Neural cell (in vitro differentiated cells): Measurements from ENCODE around the gene ALDH3A2. TPM values are rescaled to one million over a fixed set of nuclear protein-coding genes. Genes with fewer than 3 reads are reported as not detected.

Source experiments
- H2AFZ ChIP-seq: fragments of 200-600, 300-800 bp; sonication (generic), shearing (Covaris generic); 2 replicates; pipeline ENCODE4 v1.6.0; 2014; ENCODE audit warnings: low read depth, mild to moderate bottlenecking, antibody characterized with exemption, low read length, moderate library complexity
- H3F3A ChIP-seq: fragments of 200-600 bp; shearing (Covaris generic); 2 replicates; pipeline ENCODE4 v1.6.1; 2016; ENCODE audit warnings: mild to moderate bottlenecking, moderate library complexity, mixed read lengths, antibody characterized with exemption, low read length; ENCODE audit not compliant: insufficient read depth, poor library complexity, severe bottlenecking
- H3K27ac ChIP-seq: fragments of 200-600, 300-800 bp; sonication (generic), shearing (Covaris generic); 2 replicates; pipeline ENCODE4 v1.5.1; 2014; ENCODE audit warnings: mild to moderate bottlenecking, low read length, moderate library complexity
- H3K27me3 ChIP-seq: fragments of 300-800, 200-600 bp; sonication (generic), shearing (Covaris generic); 2 replicates; pipeline ENCODE4 v1.6.0; 2014; ENCODE audit warnings: mild to moderate bottlenecking, low read depth, low read length, moderate library complexity; ENCODE audit not compliant: insufficient read depth
- H3K36me3 ChIP-seq: fragments of 300-800, 200-600 bp; sonication (generic), shearing (Covaris generic); 2 replicates; pipeline ENCODE4 v1.5.1; 2014; ENCODE audit warnings: mild to moderate bottlenecking, antibody characterized with exemption, low read length, moderate library complexity; ENCODE audit not compliant: insufficient read depth
- H3K4me2 ChIP-seq: fragments of 300-800, 200-600 bp; sonication (generic), shearing (Covaris generic); 2 replicates; pipeline ENCODE4 v1.6.0; 2014; ENCODE audit warnings: mild to moderate bottlenecking, low read length
- H3K4me3 ChIP-seq: fragments of 300-800, 200-600 bp; sonication (generic), shearing (Covaris generic); 2 replicates; pipeline ENCODE4 v1.5.1; 2014; ENCODE audit warnings: mild to moderate bottlenecking, low read length, moderate library complexity
- H3K79me2 ChIP-seq: fragments of 200-600 bp; shearing (Covaris generic); replicated peaks from 2 replicates; pipeline ENCODE4 v1.6.0; 2014; ENCODE audit warnings: mild to moderate bottlenecking, low read length, moderate library complexity; ENCODE audit not compliant: insufficient read depth
- H3K9ac ChIP-seq: fragments of 300-800, 200-600 bp; sonication (generic), shearing (Covaris generic); 2 replicates; pipeline ENCODE4 v1.6.1; 2016; ENCODE audit warnings: mild to moderate bottlenecking, low read length, mixed read lengths
- H3K9me2 ChIP-seq: fragments of 200-600 bp; shearing (Covaris generic); 2 replicates; pipeline ENCODE4 v1.6.1; 2016; ENCODE audit warnings: mild to moderate bottlenecking, low read length, mixed read lengths; ENCODE audit not compliant: insufficient read depth
- H3K9me3 ChIP-seq: fragments of 200-600, 300-800 bp; sonication (generic), shearing (Covaris generic); 2 replicates; pipeline ENCODE4 v1.6.1; 2016; ENCODE audit warnings: mild to moderate bottlenecking, mixed run types, low read length, moderate library complexity, mixed read lengths
- H4K20me1 ChIP-seq: fragments of 200-600 bp; shearing (Covaris generic); 2 replicates; pipeline ENCODE4 v1.6.1; 2016; ENCODE audit warnings: mild to moderate bottlenecking, mixed run types; ENCODE audit not compliant: insufficient read depth
- CTCF ChIP-seq: fragments of 450-650 bp; IDR thresholded peaks from 2 replicates; pipeline ENCODE4 v1.5.1; 2014; ENCODE audit warnings: antibody characterized with exemption, mild to moderate bottlenecking, moderate library complexity; ENCODE audit not compliant: poor library complexity, severe bottlenecking
- EP300 ChIP-seq: fragments of 450-650 bp; conservative IDR thresholded peaks from 2 replicates; pipeline ENCODE4 v1.6.1; 2014; ENCODE audit warnings: antibody characterized with exemption, mild to moderate bottlenecking, moderate library complexity; ENCODE audit not compliant: poor library complexity, severe bottlenecking
- EZH2 ChIP-seq: fragments of 200-600, 300-800 bp; shearing (Covaris generic), sonication (generic); IDR thresholded peaks from 2 replicates; pipeline ENCODE4 v1.6.1; 2014; ENCODE audit warnings: antibody characterized with exemption, low read length, borderline replicate concordance, mild to moderate bottlenecking; ENCODE audit not compliant: insufficient read depth, poor library complexity, severe bottlenecking
- MXI1 ChIP-seq: fragments of 450-650 bp; conservative IDR thresholded peaks from 2 replicates; pipeline ENCODE4 v1.6.1; 2014; ENCODE audit warnings: antibody characterized with exemption, mild to moderate bottlenecking; ENCODE audit not compliant: poor library complexity, severe bottlenecking
- POLR2AphosphoS5 ChIP-seq: IDR thresholded peaks from 2 replicates; pipeline ENCODE4 v1.6.1; 2012
- RAD21 ChIP-seq: fragments of 450-650 bp; conservative IDR thresholded peaks from 2 replicates; pipeline ENCODE4 v1.6.1; 2014; ENCODE audit warnings: antibody characterized with exemption, mild to moderate bottlenecking, moderate library complexity
- REST ChIP-seq: IDR thresholded peaks from 2 replicates; pipeline ENCODE4 v1.6.1; 2012; ENCODE audit warnings: borderline replicate concordance
- SMC3 ChIP-seq: fragments of 450-650 bp; conservative IDR thresholded peaks from 2 replicates; pipeline ENCODE4 v1.6.1; 2014; ENCODE audit warnings: antibody characterized with exemption, mild to moderate bottlenecking, moderate library complexity; ENCODE audit not compliant: poor library complexity
- TAF1 ChIP-seq: IDR thresholded peaks from 2 replicates; pipeline ENCODE4 v1.6.1; 2012; ENCODE audit warnings: low read depth
- polyA plus RNA-seq: library from polyadenylated mRNA; depleted of rRNA; stranded (reverse); fragments of >200 nt; gene quantifications from 2 replicates; pipeline ENCODE4 v1.2.3, GENCODE V29; 2014

ALDH3A2 gene
- polyA plus RNA-seq, 1 donor from 2014 or later = 51.2 TPM

GRCh38 chr17:19705201-19705600 is 56.6 kb downstream of the ALDH3A2 start:
- Histone ChIP-seq H3K27ac (no peak overlapping the region), H3K79me2 (no peaks in the 10 kb centered on the region)
- TF ChIP-seq MXI1 = no peak
- TF ChIP-seq RAD21 = no peak
- no peak for TF ChIP-seq EP300
- TF ChIP-seq EZH2 = no peak
- no peak for TF ChIP-seq POLR2AphosphoS5
- TF ChIP-seq TAF1 = no peak
- no peak for TF ChIP-seq REST
- TF ChIP-seq CTCF = no peak
- no peak for TF ChIP-seq SMC3

GRCh38 chr17:19705771-19706770 is 57.5 kb downstream of the ALDH3A2 start:
- H3K27ac ChIP-seq = no peak overlapping the region
- no peaks in the 10 kb centered on the region for H3K9me3 ChIP-seq
- no peak overlapping the region for H2AFZ ChIP-seq
- H3K79me2 ChIP-seq = no peaks in the 10 kb centered on the region
- no peak overlapping the region for H3K4me2 ChIP-seq
- H3F3A ChIP-seq = no peaks in the 10 kb centered on the region
- no peak overlapping the region for H3K4me3 ChIP-seq
- TF ChIP-seq POLR2AphosphoS5 (no peak), EZH2 (no peak), EP300 (no peak), MXI1 (no peak), CTCF (no peak), TAF1 (no peak)
- no peaks in the 10 kb centered on the region for H3K27me3 ChIP-seq
- no peaks in the 10 kb centered on the region for H3K36me3 ChIP-seq
- H3K9ac ChIP-seq = no peak overlapping the region
- no peaks in the 10 kb centered on the region for H3K9me2 ChIP-seq
- no peaks in the 10 kb centered on the region for H4K20me1 ChIP-seq

More at GRCh38 chr17:19705201-19705600, 56.6 kb downstream of the ALDH3A2 start:
- H3K27me3 ChIP-seq = no peaks in the 10 kb centered on the region
- no peaks in the 10 kb centered on the region for H3F3A ChIP-seq
- no peak overlapping the region for H3K9ac ChIP-seq
- no peak overlapping the region for H3K4me2 ChIP-seq
- H3K4me3 ChIP-seq = no peak overlapping the region
- H2AFZ ChIP-seq = no peak overlapping the region
- H4K20me1 ChIP-seq = no peaks in the 10 kb centered on the region
- H3K9me3 ChIP-seq = no peaks in the 10 kb centered on the region
- no peaks in the 10 kb centered on the region for H3K9me2 ChIP-seq
- no peaks in the 10 kb centered on the region for H3K36me3 ChIP-seq
